GM21737 (cell line): Measurements from ENCODE around the gene GPR89B.
A peak's percentile ranks its signal among the peaks of the same experiment; 100 is the strongest.
"Not testable (repeated sequence)": the region's sequence is repeated elsewhere in the genome, so short reads cannot be mapped to it uniquely, and the experiment has no call there.

Experiments
- ATAC-seq: cut with Tn5 transposase; IDR thresholded peaks from one replicate; pipeline ENCODE4 v1.9.1; 2021; ENCODE audit warnings: mild to moderate bottlenecking, moderate library complexity; ENCODE audit not compliant: unreplicated experiment

GPR89B gene

GRCh38 chr1:147928236-147929132, at the start of gene GPR89B:
Gene GPR89B (plus strand): TSS chr1:147928420. CDS start chr1:147928537, 117 bp downstream.
- peak; percentile 96 for ATAC-seq

DNA sequence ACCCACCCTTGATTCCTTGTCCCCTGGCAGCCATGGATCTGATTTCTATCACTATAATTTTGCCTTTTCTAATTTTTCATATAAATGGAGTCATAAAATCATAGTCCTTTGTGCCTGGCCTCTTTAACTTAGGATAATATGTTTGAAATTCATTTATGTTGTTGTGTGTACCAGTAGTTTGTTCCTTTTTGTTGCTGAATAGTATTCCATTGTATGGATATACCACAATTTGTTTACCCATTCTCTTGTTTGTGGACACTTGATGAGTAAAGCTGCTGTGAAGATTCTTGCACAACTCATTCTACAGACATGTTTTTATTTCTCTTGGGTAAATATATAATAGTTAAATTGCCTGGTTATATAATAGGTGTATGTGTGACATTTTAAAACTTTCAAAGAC, 48.3 kb upstream of the GPR89B start:
- ATAC-seq, result no peak

GRCh38 chr1:147882535-147882934, 45.7 kb upstream of the GPR89B start:
- no peak for ATAC-seq

DNA sequence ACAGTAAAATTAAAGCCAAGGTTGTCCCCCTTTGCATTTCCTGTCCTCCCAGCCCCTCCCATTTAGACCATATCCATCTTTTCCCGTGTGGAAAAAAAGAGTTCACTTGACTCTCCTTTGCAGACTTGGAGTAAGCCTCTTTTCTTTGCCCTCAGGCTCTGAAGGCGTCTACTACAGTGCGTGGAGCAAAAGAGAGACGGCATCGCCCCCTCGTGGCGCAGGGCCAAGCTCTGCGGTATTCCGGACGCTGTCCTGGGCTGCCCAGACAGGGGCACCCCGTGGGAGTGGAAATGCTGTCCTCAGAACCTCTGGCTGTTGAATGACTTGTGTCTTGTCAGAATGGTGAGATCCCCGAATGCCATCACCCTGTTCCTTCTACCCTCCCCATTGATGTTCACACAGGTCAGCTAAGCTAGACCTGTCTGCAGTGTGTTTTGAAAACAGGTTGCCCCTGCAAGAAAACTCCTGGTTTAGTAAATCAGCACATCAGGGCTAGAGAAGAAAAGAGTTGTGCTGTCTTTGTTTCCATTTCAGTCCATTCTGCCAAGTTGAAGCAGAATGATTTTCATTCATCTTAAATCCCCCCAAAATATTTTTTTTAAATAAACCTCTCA, 37.9 kb upstream of the GPR89B start:
- ATAC-seq, result no peak

GRCh38 chr1:147891088-147891487, 37.1 kb upstream of the GPR89B start:
- ATAC-seq, result no peak

- ATAC-seq, result no peak
Measured at GRCh38 chr1:147892216-147892615, 36.0 kb upstream of the GPR89B start.

DNA sequence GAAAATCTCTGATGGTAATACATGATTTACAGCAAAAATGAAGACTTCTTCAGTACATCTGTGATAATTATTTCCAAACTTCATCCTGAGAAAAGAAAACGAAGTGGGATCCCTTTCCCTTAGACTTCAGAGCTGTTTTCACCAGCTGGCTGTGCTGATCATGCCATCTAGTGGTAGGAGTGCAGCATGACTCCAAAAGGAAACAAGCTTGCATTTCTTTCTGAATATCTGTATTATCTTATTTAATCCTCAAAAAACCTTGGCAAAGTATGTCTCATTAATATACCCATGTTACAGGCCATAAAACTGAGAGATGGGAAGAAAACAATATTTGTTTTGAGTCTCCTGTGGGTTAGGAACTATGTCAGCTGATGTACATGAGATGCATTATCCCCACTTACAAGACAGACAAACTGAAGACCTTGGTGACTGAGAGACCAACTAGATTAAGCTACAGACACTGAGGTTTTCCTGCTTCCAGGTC, 35.4 kb upstream of the GPR89B start:
- ATAC-seq, result no peak

GRCh38 chr1:147895123-147895522, 33.1 kb upstream of the GPR89B start:
- ATAC-seq, result no peak

DNA sequence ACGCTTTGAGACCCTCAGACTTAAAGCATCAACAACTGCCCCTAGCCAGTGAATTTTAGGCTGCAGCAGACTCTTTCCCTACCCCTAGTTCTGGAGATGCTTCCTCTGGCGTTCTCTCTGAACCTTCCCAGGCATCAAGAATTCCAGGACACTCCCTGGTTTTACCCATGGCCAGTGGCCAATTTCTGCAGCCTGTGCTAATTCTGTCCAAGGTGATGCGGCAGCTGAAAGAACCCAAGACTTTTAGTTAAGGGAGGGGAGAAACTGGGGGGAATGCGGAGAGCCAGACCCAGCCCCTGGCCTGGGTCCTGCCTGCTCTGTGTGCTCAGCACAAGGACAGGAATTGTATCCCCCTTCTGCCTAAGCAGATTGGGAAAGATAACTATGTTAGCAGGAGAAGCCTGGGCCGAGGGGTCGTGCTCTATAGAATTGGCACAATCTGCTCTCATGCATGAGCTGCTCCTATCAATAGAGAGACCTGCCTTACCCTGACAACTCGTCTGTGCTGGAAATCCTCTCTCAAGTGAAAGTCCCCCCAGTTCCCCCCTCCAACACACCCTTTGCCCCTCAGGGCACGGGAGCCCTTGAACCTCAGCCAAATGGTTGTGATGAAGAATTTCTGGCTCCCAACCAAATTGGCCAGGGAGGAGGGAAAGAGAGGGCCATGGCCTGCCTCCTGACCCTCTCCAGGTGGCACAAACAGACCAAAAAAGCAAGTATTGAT, 31.0 kb upstream of the GPR89B start:
- no peak for ATAC-seq

DNA sequence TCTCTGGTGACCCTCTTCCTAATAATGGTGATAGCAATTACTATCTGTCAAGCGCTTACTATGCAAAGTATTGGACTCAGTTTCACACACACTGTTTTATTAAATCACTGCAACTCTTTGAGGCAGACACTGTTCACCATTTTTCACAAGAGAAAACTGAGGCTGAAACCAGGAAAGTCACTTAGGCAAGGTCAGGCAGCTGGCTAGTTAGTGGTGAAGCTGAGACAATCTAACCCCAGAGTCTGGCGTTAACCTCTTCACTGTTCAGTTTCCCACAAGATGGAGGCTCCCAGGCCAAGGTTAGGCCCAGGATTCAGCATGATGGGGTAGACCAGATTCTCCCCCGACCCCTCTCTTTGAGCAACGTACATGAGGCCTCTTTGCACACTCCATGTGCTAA, 30.4 kb upstream of the GPR89B start:
- no peak for ATAC-seq

DNA sequence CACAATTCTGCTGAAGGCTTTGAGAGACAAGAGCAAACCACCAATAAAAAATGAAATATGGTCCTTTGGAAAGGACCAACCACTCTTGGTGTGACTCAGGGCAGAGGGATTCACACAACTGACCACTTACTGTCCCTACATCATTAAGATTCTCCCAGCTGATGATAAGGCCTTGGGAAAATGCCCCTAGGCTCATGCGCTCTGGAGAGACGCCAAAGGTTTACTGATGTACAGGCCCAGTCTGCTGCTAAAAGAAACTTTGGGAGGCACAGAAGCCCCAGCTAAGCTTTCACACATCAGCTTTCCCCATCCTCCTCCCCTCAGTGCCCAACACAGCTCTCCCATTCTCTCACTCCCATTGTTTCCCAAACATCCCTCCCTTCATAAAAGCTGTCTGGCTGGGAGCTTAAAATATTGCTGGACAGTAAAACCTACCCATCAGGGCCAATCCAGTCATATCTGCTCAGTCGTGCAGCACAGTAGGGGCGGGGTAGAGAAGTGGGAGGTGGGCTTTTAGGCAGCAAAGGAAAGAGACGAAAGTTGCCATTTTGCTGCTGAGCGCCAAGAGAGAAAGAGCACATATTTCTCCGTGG, 25.9 kb upstream of the GPR89B start, which contains the start of gene GJA8:
TSS of gene GJA8 (plus strand) at position 543 of the 593 bp plus-strand sequence. CDS start 5,161 bp downstream, outside the sequence.
- ATAC-seq, result no peak

DNA sequence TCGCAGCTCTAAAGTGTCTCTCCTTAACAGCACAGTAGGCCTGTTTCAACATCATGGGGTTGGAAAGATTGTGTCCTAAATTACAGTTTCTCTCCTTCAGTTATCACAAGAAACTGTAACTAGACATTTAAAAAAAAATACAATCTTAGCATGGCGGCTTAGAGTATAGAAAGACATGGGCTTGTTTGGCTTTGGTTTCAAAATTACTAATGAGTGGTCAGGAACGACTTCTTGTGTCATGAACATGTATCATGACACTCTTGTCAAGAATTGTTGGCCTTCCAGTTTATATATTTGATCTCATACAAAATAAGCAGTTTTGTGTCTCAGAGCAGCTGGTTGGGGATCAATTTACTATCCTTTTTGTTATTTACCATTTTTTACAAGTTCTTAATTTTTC, 23.5 kb upstream of the GPR89B start:
- no peak for ATAC-seq

GRCh38 chr1:147907786-147908509, 20.3 kb upstream of the GPR89B start:
- ATAC-seq, result no peak

GRCh38 chr1:147912553-147912952, 15.7 kb upstream of the GPR89B start:
- no peak for ATAC-seq

DNA sequence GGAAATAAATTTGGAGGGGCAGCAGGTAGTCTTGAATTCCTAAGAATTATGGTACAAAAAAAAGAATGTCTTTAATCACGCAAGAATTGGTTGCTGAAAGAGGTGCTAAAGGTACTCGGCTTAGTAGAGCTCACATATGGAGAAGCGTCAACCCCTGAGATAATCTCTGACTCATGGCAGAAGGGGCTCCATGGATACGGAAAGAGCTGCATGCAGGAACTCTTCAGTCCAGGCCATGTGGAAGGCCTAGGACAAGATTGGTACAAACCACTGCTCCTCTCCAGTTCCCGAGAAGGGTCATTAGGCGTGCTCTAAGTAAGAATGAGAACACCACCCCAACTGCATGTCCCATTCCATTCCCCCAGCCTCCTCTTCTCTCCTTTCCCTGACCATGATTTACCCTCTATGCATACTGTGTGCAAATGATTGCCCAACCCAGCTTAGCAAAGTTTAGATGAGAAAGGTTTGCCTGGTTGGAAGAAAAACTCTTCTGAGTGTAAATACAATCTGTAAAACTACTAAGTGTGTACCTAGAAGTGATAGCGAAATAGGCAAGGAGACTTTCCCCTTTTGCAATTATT, 14.8 kb upstream of the GPR89B start:
- no peak for ATAC-seq

- no peak for ATAC-seq
Measured at GRCh38 chr1:147919896-147920295, 8.3 kb upstream of the GPR89B start.

- ATAC-seq, result no peak
Measured at GRCh38 chr1:147924813-147925212, 3.4 kb upstream of the GPR89B start.

DNA sequence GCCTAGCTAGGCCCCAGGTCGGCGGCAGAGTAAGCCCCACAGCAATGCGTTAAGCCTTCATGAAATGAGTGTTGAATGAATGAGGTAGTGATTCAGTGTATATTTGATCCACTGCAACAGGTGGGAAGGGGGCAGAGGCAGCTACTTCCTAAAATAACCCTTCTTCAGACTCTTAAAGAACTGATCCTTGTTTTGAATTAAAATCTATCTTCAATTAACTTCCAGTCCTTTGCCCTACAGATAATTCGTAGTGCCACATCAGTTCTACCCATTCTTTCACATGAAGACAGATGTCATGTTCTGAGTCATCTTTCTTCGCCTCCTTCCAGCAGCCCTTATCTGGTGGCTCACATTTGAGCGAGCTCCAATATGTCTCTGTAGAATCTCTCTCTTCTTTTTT, 1.0 kb upstream of the GPR89B start:
- ATAC-seq, result not testable (repeated sequence)

GRCh38 chr1:147927689-147928088, 531 bp upstream of the GPR89B start:
- ATAC-seq, result not testable (repeated sequence)

- ATAC-seq, result not testable (repeated sequence)
Measured at GRCh38 chr1:147931137-147931536, 2.9 kb downstream of the GPR89B start.
